ENCODE measurements around the gene TOX2. TPM values are rescaled to one million over a fixed set of nuclear protein-coding genes. Genes with fewer than 3 reads are reported as not detected.

Gene TOX2
- total RNA-seq, 1 experiment from 2014 or later, result 85.4 TPM

DNA sequence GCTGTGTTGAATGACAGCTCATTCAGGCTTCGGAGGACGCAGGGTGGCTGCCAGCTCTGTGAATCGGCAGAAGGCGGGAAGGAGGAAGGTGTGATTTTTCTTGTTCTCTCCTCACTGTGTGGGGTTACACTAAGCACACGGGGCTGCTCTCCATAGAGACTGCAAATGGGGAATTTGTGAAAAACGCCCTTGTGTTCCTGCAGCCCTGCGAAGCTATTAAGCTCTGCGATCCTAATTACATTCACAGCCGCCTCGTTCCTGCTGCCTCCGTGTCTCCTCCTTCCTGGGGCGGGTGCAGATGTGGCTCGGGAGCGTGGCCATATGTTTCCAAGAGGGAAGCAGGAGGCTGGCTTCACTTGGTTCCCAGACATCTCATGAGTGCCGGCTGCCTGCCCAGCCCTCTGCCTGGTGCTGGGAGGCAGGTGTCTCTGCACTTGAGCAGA lies 124.0 kb downstream of the TOX2 start:
- ChIA-PET CTCF (no interaction called here), POLR2A (no interaction called here)
- Histone ChIP-seq H3K27ac (ENCODE audit: low read length) (no peak overlapping the region), H3K9me3 (ENCODE audit: control insufficient read depth, insufficient read depth, low read depth, low read length) (no peaks in the 10 kb centered on the region), H3K4me3 (ENCODE audit: low read depth in 2 of 2, low read length in 2 of 2) (no peak overlapping the region), H3K4me1 (ENCODE audit: control insufficient read depth, insufficient read depth, low read length) (no peaks in the 10 kb centered on the region), H3K36me3 (ENCODE audit: control insufficient read depth, insufficient read depth, low read length) (no peaks in the 10 kb centered on the region), H3K27me3 (ENCODE audit: control insufficient read depth, insufficient read depth, low read length) (no peaks in the 10 kb centered on the region)
- DNase-seq (ENCODE audit: low read depth, low spot score), result no peak
- intact Hi-C loops (cut with micrococcal nuclease; ENCODE audit: unreplicated experiment) (no loop called here), in situ Hi-C loops (cut with HindIII; ENCODE audit: low pct_unique_long_range_greater_than_20kb, low sequenced_read_pairs) (no loop called here)
- BruUV-seq (replicated peaks), result no TSS peak
- TF ChIP-seq POLR2AphosphoS5 (IDR thresholded peaks at IDR 0.05; ENCODE audit: low read depth, low read length) (no peak), SIN3A (IDR thresholded peaks at IDR 0.05; ENCODE audit: borderline replicate concordance, insufficient read depth, low read depth, low read length) (no peak)
- TF ChIP-seq, protein P1, sequence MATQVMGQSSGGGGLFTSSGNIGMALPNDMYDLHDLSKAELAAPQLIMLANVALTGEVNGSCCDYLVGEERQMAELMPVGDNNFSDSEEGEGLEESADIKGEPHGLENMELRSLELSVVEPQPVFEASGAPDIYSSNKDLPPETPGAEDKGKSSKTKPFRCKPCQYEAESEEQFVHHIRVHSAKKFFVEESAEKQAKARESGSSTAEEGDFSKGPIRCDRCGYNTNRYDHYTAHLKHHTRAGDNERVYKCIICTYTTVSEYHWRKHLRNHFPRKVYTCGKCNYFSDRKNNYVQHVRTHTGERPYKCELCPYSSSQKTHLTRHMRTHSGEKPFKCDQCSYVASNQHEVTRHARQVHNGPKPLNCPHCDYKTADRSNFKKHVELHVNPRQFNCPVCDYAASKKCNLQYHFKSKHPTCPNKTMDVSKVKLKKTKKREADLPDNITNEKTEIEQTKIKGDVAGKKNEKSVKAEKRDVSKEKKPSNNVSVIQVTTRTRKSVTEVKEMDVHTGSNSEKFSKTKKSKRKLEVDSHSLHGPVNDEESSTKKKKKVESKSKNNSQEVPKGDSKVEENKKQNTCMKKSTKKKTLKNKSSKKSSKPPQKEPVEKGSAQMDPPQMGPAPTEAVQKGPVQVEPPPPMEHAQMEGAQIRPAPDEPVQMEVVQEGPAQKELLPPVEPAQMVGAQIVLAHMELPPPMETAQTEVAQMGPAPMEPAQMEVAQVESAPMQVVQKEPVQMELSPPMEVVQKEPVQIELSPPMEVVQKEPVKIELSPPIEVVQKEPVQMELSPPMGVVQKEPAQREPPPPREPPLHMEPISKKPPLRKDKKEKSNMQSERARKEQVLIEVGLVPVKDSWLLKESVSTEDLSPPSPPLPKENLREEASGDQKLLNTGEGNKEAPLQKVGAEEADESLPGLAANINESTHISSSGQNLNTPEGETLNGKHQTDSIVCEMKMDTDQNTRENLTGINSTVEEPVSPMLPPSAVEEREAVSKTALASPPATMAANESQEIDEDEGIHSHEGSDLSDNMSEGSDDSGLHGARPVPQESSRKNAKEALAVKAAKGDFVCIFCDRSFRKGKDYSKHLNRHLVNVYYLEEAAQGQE (IDR thresholded peaks at IDR 0.05; ENCODE audit: insufficient read depth in 1 of 2, low read depth in 2 of 2, low read length in 1 of 2), result no peak
- no peak for ATAC-seq

DNA sequence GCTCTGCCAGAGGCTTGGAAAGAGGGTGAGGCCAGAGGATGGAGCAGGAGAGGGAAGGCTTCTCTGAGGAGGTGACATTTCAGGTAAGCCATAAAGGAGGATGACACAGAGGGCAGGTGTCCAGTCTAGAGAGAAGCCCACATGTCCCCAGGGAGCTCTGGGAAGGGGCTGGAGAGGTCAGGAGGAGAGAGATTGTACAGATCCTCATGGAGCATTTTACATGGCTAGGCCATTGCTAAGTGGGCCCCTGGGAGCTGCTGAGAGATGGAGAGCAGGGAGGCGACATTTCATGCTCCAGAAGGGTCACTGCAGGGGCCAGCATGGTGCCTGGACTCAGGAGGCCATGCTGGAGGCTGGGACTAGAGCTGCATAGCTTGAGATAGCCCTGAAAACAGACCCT lies 124.5 kb downstream of the TOX2 start:
- Histone ChIP-seq H3K27me3 (ENCODE audit: control insufficient read depth, insufficient read depth, low read length) (no peaks in the 10 kb centered on the region), H3K9me3 (ENCODE audit: control insufficient read depth, insufficient read depth, low read depth, low read length) (no peaks in the 10 kb centered on the region), H3K4me3 (ENCODE audit: low read depth in 2 of 2, low read length in 2 of 2) (no peak overlapping the region), H3K4me1 (ENCODE audit: control insufficient read depth, insufficient read depth, low read length) (no peaks in the 10 kb centered on the region), H3K27ac (ENCODE audit: low read length) (no peak overlapping the region), H3K36me3 (ENCODE audit: control insufficient read depth, insufficient read depth, low read length) (no peaks in the 10 kb centered on the region)
- in situ Hi-C loops (cut with HindIII; ENCODE audit: low pct_unique_long_range_greater_than_20kb, low sequenced_read_pairs), result no loop called here
- no peak for ATAC-seq
- DNase-seq (ENCODE audit: low read depth, low spot score), result no peak
- no TSS peak for BruUV-seq (replicated peaks)
- ChIA-PET CTCF (no interaction called here), POLR2A (no interaction called here)
- no peak for TF ChIP-seq TCF7L2 (IDR thresholded peaks at IDR 0.05; ENCODE audit: low read depth, low read length)
- no peak for TF ChIP-seq POLR2AphosphoS5 (IDR thresholded peaks at IDR 0.05; ENCODE audit: low read depth, low read length)
- TF ChIP-seq, protein P2, sequence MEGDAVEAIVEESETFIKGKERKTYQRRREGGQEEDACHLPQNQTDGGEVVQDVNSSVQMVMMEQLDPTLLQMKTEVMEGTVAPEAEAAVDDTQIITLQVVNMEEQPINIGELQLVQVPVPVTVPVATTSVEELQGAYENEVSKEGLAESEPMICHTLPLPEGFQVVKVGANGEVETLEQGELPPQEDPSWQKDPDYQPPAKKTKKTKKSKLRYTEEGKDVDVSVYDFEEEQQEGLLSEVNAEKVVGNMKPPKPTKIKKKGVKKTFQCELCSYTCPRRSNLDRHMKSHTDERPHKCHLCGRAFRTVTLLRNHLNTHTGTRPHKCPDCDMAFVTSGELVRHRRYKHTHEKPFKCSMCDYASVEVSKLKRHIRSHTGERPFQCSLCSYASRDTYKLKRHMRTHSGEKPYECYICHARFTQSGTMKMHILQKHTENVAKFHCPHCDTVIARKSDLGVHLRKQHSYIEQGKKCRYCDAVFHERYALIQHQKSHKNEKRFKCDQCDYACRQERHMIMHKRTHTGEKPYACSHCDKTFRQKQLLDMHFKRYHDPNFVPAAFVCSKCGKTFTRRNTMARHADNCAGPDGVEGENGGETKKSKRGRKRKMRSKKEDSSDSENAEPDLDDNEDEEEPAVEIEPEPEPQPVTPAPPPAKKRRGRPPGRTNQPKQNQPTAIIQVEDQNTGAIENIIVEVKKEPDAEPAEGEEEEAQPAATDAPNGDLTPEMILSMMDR (IDR thresholded peaks at IDR 0.05), result no peak
- TF ChIP-seq, protein P1 (IDR thresholded peaks at IDR 0.05; ENCODE audit: insufficient read depth in 1 of 2, low read depth in 2 of 2, low read length in 1 of 2), result no peak
- no peak for TF ChIP-seq SIN3A (IDR thresholded peaks at IDR 0.05; ENCODE audit: borderline replicate concordance, insufficient read depth, low read depth, low read length)
- intact Hi-C loops (cut with micrococcal nuclease; ENCODE audit: unreplicated experiment), result no loop called here

Data from Panc1 (cell line).